SK-N-SH treated with all-trans-retinoic acid at 6 μM for 48 hours (cell line): ENCODE measurements around the gene SLC39A2.

Experiments used
- ARNTL ChIP-seq: fragments of 450-650 bp; formaldehyde crosslinking; IDR thresholded peaks from 2 replicates; pipeline ENCODE4 v1.5.0; 2020; ENCODE audit warnings: low read depth, mild to moderate bottlenecking, moderate library complexity, borderline replicate concordance
- ISL1 ChIP-seq: fragments of 250-450 bp; sonication (Bioruptor Pico); IDR thresholded peaks from 2 replicates; pipeline ENCODE4 v2.1.2; 2022; ENCODE audit warnings: mild to moderate bottlenecking, moderate library complexity
- OSR1 ChIP-seq: fragments of 250-450 bp; sonication (Bioruptor Pico); IDR thresholded peaks from 2 replicates; pipeline ENCODE4 v1.8.0; 2022; ENCODE audit warnings: moderate library complexity, mild to moderate bottlenecking, inconsistent platforms
- PATZ1 ChIP-seq: fragments of 250-450 bp; sonication (Bioruptor Pico); IDR thresholded peaks from 2 replicates; pipeline ENCODE4 v1.8.0; 2020; ENCODE audit warnings: mild to moderate bottlenecking, moderate library complexity, borderline replicate concordance
- RARB ChIP-seq: fragments of 250-450 bp; sonication (Bioruptor Pico); IDR thresholded peaks from 2 replicates; pipeline ENCODE4 v1.8.0; 2021; ENCODE audit warnings: mild to moderate bottlenecking, moderate library complexity
- SNAI2 ChIP-seq: fragments of 250-450 bp; sonication (Bioruptor Pico); IDR thresholded peaks from 2 replicates; pipeline ENCODE4 v1.5.0; 2020; ENCODE audit warnings: mild to moderate bottlenecking, moderate library complexity
- ZFP30 ChIP-seq: fragments of 450-650 bp; formaldehyde crosslinking; IDR thresholded peaks from 2 replicates; pipeline ENCODE4 v1.5.0; 2022; ENCODE audit warnings: mild to moderate bottlenecking, moderate library complexity

GRCh38 chr14:21016413-21017190 lies 17.5 kb downstream of the SLC39A2 start:
- TF ChIP-seq SNAI2 (no peak), ISL1 (CRISPR knock-in tag) (no peak), ZFP30 (no peak), OSR1 (CRISPR knock-in tag) (no peak), PATZ1 (CRISPR knock-in tag) (no peak), RARB (CRISPR knock-in tag) (no peak), ARNTL (CRISPR knock-in tag) (no peak)
